HG03457 (cell line): ENCODE measurements around the gene A1CF.
"Not testable (repeated sequence)": the region's sequence is repeated elsewhere in the genome, so short reads cannot be mapped to it uniquely, and the experiment has no call there.

ENCODE experiments used
- ATAC-seq: cut with Tn5 transposase; IDR thresholded peaks from one replicate; pipeline ENCODE4 v1.9.1; 2021; ENCODE audit warnings: moderate number of reproducible peaks; ENCODE audit not compliant: unreplicated experiment

Gene A1CF

DNA sequence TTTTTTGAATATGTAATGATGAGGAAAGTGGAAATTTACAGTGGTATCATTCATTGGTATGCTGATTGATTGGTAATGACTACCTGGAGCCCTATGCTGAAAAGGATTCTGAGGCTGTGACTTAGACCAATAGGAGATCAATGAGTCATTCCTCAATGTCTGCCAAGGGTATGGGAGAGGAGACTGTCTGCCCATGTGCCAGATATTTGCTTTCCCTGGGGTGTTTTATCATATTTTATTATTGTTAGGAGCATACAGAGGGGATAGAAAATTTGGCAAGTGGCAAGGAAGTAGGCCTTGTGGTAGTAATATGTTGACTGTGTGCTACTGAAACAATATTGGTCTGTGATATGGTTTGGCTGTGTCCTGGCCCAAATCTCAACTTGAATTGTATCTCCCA, 90.9 kb downstream of the A1CF start:
- ATAC-seq = no peak

DNA sequence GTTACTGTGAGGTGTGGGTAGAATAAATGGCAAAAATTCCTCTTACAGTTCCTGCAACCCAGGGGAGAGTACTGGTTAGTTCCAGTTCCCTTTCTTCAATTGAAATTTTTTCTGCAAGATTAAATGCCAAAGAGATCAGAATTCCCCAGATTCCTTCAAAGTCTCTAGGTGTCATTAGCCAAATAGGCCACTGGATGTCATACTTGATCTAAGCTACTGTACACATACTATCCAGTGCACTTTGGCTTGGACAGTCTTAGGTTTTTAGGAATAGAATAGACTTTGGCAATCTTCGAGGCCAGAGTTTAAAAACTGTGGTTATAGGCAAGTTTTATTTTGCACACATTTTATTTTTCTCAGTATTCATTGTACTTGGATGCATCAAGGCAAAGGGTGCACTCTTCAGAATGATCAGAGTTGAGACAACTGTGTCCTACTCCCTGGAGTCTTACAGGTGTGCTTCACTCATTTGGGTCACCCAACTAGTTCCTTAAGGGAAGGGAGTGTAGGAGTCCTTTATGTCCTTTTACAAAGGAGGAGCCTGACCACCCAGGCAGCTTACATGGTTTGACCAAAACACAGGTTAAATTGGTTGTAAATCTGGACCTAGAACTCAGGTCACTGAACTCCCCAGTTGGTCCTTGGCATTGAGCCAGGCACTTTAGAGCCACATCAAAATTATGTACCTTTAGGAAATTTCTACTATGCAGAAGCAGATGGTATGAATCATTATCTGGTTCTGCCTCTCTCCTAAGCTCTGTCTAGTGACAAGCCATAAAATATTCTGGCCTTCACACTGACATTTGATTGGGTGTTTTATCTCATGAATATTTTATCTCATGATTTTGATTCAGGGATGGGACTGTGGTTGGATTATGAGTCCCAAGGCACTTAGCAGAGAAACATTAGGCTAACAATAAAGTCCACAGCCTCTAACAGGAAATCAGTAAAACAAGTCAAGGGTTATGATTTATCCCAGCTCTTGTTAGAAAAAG, 96.2 kb downstream of the A1CF start:
- ATAC-seq = no peak

GRCh38 chr10:50787962-50788361, 97.5 kb downstream of the A1CF start:
- ATAC-seq = not testable (repeated sequence)

- ATAC-seq = not testable (repeated sequence)
Measured at GRCh38 chr10:50782017-50782416, 103.4 kb downstream of the A1CF start.

DNA sequence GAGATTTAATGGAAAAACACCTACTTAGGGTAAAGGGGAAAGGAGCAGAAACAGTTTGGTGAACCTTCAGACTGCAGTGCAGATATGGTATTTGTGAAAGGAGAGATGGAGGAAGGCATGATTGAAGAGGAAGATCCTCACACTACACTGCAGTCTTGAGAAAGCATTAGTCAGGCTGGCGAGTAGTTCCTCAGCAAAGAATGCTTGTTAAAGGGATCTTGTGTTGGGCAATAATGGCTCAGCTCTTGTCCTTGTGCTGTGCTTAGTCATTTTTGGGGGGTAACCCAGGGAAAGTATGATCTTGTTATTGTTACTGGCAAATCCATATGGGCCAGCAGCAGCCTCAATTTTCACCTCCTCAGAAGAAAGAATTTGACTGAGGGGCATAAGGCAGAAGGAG, 105.4 kb downstream of the A1CF start:
- ATAC-seq = not testable (repeated sequence)

GRCh38 chr10:50774868-50775267, 110.6 kb downstream of the A1CF start:
- ATAC-seq = not testable (repeated sequence)

DNA sequence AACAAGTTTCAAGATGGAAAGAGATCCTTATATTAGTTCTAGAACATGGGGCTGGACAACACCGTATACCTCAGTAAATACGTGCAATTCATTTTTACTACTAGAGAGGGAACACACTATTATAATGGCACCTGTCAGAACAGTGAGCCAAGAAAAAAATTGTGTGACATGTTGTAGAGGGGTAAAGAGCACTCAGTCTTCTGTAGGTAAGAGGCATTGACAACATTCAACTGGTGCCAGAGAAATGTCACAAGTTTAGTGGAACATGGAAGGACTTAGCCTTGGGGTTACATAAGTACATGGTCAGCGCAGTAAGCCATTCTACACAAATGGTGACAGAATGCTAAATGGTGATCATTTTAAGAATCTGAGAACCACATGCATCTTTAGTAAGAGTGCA, 113.4 kb downstream of the A1CF start:
- ATAC-seq = not testable (repeated sequence)

- ATAC-seq = not testable (repeated sequence)
Measured at GRCh38 chr10:50766774-50767513, 118.5 kb downstream of the A1CF start.
